GM13977 (cell line): ENCODE data around the gene PROX1.

Source experiments
- DNase-seq: peaks from one replicate; pipeline ENCODE4 v3.0.0; 2012; ENCODE audit warnings: low spot score
- in situ Hi-C: fragments of 300-500 bp; cut with MboI; formaldehyde crosslinking; loops from one replicate; pipeline ENCODE4 v1.12.0; 2022; ENCODE audit warnings: low sequenced_read_pairs, low pct_unique_long_range_greater_than_20kb, mixed read lengths, inconsistent platforms; ENCODE audit not compliant: unreplicated experiment
- TF ChIP-seq, protein P1 (sequence below): IDR thresholded peaks from 2 replicates; pipeline ENCODE4 v1.5.1; 2012; ENCODE audit warnings: mild to moderate bottlenecking, control low read depth; ENCODE audit not compliant: insufficient read depth; ENCODE audit errors: extremely low read depth, missing control alignments

The PROX1 gene

DNA sequence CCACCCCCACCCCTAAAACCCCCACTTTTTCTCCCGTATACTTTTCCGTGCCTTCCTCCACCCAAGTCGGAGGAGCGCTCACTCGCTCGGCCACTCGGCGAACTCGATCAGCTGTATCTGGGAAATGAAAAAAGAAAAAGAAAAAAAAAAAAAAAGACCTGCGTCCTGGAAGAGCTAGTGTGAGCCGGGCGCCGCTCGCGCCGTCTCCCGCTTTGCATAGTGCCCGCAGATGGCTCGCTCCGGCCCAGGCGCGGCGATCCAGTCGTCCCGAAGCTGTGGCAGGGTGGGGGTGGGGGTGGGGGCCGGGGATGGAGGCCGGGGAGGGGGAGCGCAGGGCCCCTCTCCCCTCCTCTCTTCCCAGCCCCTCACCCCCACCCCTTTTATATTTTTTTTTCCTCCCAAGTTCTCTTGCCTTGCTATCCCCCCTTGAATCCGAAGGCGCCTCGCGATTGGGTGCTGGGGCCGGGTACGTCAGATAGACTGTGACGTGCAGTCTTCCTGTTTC, 299 bp upstream of the PROX1 start:
- in situ Hi-C loops, result no loop called here
- peak; percentile 83 for DNase-seq
- TF ChIP-seq, protein P1, sequence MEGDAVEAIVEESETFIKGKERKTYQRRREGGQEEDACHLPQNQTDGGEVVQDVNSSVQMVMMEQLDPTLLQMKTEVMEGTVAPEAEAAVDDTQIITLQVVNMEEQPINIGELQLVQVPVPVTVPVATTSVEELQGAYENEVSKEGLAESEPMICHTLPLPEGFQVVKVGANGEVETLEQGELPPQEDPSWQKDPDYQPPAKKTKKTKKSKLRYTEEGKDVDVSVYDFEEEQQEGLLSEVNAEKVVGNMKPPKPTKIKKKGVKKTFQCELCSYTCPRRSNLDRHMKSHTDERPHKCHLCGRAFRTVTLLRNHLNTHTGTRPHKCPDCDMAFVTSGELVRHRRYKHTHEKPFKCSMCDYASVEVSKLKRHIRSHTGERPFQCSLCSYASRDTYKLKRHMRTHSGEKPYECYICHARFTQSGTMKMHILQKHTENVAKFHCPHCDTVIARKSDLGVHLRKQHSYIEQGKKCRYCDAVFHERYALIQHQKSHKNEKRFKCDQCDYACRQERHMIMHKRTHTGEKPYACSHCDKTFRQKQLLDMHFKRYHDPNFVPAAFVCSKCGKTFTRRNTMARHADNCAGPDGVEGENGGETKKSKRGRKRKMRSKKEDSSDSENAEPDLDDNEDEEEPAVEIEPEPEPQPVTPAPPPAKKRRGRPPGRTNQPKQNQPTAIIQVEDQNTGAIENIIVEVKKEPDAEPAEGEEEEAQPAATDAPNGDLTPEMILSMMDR, result no peak

DNA sequence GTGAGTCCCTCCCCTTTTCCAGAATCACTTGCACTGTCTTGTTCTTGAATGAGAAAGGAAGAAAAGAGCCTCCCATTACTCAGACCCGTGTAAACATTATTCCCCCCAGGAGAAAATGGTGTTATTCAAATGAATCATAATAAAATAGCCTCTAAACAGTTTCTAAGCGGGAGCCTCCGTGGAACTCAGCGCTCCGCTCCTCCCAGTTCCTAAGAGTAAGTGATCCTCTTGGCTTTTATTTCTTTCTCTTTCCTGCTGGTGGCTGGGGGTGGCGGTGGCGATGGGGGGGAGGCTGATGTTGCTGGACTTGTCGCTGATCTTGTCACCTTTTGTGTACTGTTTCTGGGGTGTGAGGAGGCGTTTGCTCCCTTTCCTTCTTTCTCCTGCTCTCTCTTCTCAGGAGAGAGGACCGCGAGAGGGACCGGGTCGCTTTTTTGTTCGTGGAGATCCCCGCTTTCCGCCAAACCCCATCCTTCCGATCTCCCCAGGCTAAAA, 781 bp downstream of the PROX1 start:
- TF ChIP-seq, protein P1, result no peak
- in situ Hi-C loops, result no loop called here
- DNase-seq, result no peak

DNA sequence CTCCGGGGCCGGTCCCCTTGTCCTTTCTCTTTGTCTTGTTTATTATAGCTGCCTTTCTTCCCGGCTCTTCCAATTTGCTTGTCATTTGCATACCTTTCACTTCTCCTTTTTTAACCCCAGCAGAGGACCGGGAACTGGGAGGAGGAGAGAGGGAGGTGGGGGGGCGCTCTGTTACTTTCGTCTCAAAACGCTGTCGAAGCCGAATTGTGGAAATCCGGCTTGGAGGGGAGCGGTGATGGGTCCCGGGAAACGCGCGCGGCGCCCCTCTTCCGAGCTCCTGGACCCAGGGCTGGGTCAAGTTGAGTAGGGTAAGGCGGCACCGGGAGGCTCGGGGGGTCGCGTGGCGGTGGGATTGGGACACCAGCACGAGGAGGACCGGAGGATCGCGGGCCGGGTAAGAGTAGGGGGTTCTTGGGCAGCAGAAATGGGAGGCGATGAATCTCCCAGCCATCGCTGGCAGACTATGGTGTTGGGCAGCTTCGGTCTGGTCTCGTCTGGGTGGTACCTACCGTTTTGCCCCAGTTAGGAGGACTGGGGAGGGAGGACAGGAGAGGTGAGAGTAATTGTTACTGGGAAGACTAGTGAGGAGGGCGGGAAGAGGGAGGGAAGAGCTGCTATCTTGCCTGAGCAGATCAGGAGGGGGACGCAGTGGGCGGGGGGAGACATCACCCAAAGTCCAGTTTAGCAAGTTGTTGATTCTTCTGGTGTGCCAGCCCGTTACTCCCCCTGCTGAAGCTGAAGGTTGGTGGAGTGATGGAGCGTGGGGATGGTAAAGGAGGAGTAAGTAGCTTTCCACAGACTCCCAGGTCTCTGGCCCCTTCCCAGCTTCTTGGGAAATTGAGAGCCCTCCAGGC, 1.5 kb downstream of the PROX1 start:
- no peak for DNase-seq
- in situ Hi-C loops, result no loop called here
- TF ChIP-seq, protein P1, result no peak

DNA sequence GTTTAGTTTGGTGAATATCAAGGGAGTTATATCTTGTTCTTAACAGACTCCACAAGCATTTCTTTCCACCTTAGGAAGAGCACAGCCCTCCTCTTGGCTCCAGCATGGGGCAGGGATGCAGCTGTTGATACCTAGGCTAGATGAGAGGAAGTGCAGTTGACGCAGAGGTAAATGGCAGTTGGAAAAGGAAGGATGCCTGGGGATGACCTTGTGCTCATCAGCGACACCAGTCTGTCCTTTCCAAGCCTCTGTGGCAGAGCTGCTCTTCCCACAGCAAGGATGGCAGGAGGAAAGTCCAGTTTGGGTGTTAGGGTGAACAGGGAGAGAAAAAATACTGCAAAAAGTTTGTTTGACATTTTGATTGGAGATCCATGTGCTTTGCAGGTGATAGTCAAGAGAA, 6.2 kb downstream of the PROX1 start:
- in situ Hi-C loops, result no loop called here
- TF ChIP-seq, protein P1, result no peak
- no peak for DNase-seq

DNA sequence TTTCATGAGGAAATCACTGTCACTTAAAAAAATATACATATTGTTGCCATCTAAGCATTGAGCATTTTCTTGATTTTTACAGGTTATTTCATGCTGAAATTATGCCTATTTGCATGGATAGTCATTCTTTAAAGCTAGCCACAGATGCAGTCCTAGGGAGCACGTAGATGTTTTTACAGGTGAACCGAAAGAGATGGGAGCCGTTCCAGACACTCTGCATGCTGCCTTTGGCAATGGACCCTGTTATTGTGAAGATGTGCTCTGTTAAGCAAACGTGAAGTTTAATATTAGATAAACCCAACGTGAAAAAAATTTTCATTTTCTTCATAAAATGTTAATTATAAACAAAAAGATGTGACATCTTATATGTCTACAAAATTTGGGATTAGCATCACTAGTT, 7.1 kb downstream of the PROX1 start:
- TF ChIP-seq, protein P1, result no peak
- DNase-seq, result no peak
- in situ Hi-C loops, result no loop called here

DNA sequence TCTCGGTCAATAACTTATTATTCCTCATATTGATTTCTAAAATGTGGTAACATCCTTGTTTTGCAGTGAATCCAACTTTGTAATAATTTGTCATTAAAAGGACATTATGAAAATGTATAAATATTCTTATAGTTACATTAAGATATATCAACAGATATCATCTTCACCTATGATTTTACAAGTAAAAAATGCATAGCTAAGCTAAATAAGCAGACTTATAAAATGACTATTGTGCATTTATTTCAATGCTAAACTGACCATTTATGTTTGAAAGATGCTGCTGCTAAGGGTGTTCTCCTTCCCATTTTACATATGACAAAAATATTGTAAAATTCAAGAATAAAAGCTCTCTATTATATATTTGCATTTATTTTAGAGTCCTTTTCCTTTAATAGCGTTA, 7.8 kb downstream of the PROX1 start:
- TF ChIP-seq, protein P1, result no peak
- no peak for DNase-seq
- in situ Hi-C loops, result no loop called here
